ENCODE data around the gene TNS2.
"Not testable (repeated sequence)": the region's sequence is repeated elsewhere in the genome, so short reads cannot be mapped to it uniquely, and the experiment has no call there.

TNS2 gene

GRCh38 chr12:53049571-53050318 lies at the start of gene TNS2:
TNS2 (plus strand) TSS chr12:53050065; CDS start chr12:53050186, 121 bp downstream.
- Histone ChIP-seq H3K27me3 (replicated peaks; ENCODE audit: control insufficient read depth, insufficient read depth, low read length) (no peaks in the 10 kb centered on the region), H3K36me3 (ENCODE audit: control insufficient read depth, insufficient read depth, low read length, severe bottlenecking) (peaks cover 16% of the 10 kb centered on the region), H3K9me3 (ENCODE audit: control insufficient read depth, low read length) (no peaks in the 10 kb centered on the region), H3K4me1 (ENCODE audit: control insufficient read depth, insufficient read depth, low read length) (peaks cover 63% of the 10 kb centered on the region), H3K4me3 (ENCODE audit: low read length) (peak within 1 kb of the TSS; percentile 95), H3K9ac (ENCODE audit: low read length) (peak within 1 kb of the TSS; percentile 100)
- DNase-seq (ENCODE audit: low read depth), result peak; percentile 57

DNA sequence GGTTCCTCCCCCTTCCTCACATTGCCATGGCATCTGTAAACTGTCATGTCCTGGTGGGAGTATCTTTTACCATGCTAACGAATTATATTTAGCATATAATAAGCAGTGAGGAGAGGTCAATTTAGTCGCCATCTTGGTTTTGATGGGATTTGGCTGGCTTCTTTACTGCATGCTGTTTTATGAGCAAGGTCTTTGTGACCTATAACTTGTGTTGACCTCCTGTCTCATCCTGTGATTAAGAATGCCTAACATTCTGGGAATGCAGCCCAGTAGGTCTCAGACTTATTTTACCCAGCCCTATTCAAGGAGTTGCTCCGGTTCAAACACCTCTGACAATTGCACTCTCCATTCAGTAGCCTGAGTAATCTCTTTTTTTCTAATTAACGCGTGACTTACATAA lies 45.7 kb upstream of the TNS2 start:
- no peak for DNase-seq (ENCODE audit: low read depth)
- H3K36me3 ChIP-seq (ENCODE audit: control insufficient read depth, insufficient read depth, low read length, severe bottlenecking), result peaks cover 5% of the 10 kb centered on the region
- H3K27me3 ChIP-seq (replicated peaks; ENCODE audit: control insufficient read depth, insufficient read depth, low read length), result no peaks in the 10 kb centered on the region
- H3K9ac ChIP-seq (ENCODE audit: low read length), result peak overlapping the region; percentile 98
- no peaks in the 10 kb centered on the region for H3K9me3 ChIP-seq (ENCODE audit: control insufficient read depth, low read length)
- H3K4me1 ChIP-seq (ENCODE audit: control insufficient read depth, insufficient read depth, low read length), result peaks cover 37% of the 10 kb centered on the region
- H3K4me3 ChIP-seq (ENCODE audit: low read length), result peak overlapping the region; percentile 99

DNA sequence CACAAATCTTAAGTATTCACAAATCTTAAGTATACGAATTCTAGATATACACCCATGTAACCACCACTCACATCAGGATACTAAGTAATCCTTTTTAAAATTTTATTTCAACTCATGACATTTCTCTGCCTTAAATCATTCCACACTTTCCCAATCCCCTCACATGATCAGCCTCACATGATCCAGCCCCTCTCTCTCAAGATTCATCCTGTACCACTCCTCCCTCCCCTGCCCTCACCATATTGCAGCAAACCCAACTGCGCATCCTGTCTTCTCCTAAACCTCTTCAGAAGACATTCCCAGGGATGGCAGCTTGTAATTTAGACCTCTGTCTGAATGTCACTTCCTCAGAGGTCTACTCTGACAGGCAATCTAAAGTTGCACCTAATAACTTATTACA lies 45.3 kb upstream of the TNS2 start:
- peak; percentile 26 for DNase-seq (ENCODE audit: low read depth)
- peaks cover 41% of the 10 kb centered on the region for H3K4me1 ChIP-seq (ENCODE audit: control insufficient read depth, insufficient read depth, low read length)
- peak overlapping the region; percentile 98 for H3K9ac ChIP-seq (ENCODE audit: low read length)
- no peaks in the 10 kb centered on the region for H3K9me3 ChIP-seq (ENCODE audit: control insufficient read depth, low read length)
- H3K36me3 ChIP-seq (ENCODE audit: control insufficient read depth, insufficient read depth, low read length, severe bottlenecking), result peaks cover 9% of the 10 kb centered on the region
- peak overlapping the region; percentile 99 for H3K4me3 ChIP-seq (ENCODE audit: low read length)
- H3K27me3 ChIP-seq (replicated peaks; ENCODE audit: control insufficient read depth, insufficient read depth, low read length), result no peaks in the 10 kb centered on the region

- Histone ChIP-seq H3K9ac (ENCODE audit: low read length) (peak overlapping the region; percentile 98), H3K36me3 (ENCODE audit: control insufficient read depth, insufficient read depth, low read length, severe bottlenecking) (peaks cover 12% of the 10 kb centered on the region), H3K4me3 (ENCODE audit: low read length) (peak overlapping the region; percentile 99), H3K4me1 (ENCODE audit: control insufficient read depth, insufficient read depth, low read length) (peaks cover 48% of the 10 kb centered on the region), H3K9me3 (ENCODE audit: control insufficient read depth, low read length) (no peaks in the 10 kb centered on the region), H3K27me3 (replicated peaks; ENCODE audit: control insufficient read depth, insufficient read depth, low read length) (no peaks in the 10 kb centered on the region)
- peak; percentile 22 for DNase-seq (ENCODE audit: low read depth)
Observed at GRCh38 chr12:53005215-53005985, 44.5 kb upstream of the TNS2 start.

DNA sequence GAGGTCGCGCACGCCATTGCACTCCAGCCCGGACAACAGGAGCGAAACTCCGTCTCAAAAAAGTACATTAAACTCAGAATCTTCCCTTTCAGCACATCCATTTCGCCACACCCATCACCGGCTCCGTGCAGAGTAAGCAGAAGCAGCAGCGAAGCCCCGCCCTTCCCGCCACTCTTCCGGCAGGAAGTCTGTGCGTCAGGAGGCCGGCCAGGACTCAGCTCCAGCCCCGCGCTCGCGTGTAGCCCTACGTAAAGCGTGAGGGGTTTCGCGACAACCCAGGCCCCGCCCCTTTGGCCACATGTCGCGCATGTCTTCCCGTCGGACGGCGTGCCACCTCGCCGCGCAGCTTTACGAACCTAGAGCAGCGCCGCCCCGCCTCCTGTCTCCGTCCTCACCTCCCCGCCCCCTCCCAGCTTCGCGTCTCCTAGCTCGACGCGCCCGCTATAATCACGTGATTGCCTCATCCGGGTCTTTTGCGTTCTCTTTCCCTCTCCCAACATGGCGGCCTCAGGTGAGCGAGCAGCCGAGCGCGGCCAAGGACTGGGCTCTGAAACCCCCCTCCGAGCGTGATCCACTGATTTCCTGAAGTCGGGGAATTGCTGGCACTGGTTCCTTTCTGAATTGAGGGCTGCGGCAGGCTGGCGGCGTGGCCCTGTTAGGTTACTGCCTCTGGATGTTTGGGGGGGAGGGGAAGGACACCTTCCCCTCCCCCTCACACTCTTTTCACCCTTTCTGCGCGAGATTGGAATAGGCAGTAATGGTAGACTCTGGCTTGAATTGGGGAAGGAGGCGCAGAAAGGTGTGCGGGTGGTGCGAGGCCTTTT lies 43.7 kb upstream of the TNS2 start, which contains the start of gene EIF4B:
TSS of gene EIF4B (plus strand) at position 471 of the 824 bp plus-strand sequence. CDS start at position 499, 28 bp downstream.
- DNase-seq (ENCODE audit: low read depth), result peak; percentile 100
- Histone ChIP-seq H3K36me3 (ENCODE audit: control insufficient read depth, insufficient read depth, low read length, severe bottlenecking) (peaks cover 20% of the 10 kb centered on the region), H3K4me1 (ENCODE audit: control insufficient read depth, insufficient read depth, low read length) (peaks cover 51% of the 10 kb centered on the region), H3K9me3 (ENCODE audit: control insufficient read depth, low read length) (no peaks in the 10 kb centered on the region), H3K9ac (ENCODE audit: low read length) (peak within 1 kb of the TSS; percentile 99), H3K4me3 (ENCODE audit: low read length) (peak within 1 kb of the TSS; percentile 99), H3K27me3 (replicated peaks; ENCODE audit: control insufficient read depth, insufficient read depth, low read length) (no peaks in the 10 kb centered on the region)

- Histone ChIP-seq H3K4me1 (ENCODE audit: control insufficient read depth, insufficient read depth, low read length) (peaks cover 58% of the 10 kb centered on the region), H3K27me3 (replicated peaks; ENCODE audit: control insufficient read depth, insufficient read depth, low read length) (no peaks in the 10 kb centered on the region), H3K4me3 (ENCODE audit: low read length) (peak overlapping the region; percentile 99), H3K9ac (ENCODE audit: low read length) (peak overlapping the region; percentile 99), H3K9me3 (ENCODE audit: control insufficient read depth, low read length) (no peaks in the 10 kb centered on the region), H3K36me3 (ENCODE audit: control insufficient read depth, insufficient read depth, low read length, severe bottlenecking) (peaks cover 21% of the 10 kb centered on the region)
- peak; percentile 85 for DNase-seq (ENCODE audit: low read depth)
Observed at GRCh38 chr12:53006810-53007309, 43.0 kb upstream of the TNS2 start.

- H3K4me1 ChIP-seq (ENCODE audit: control insufficient read depth, insufficient read depth, low read length), result peaks cover 61% of the 10 kb centered on the region
Observed at GRCh38 chr12:53007343-53007742, 42.5 kb upstream of the TNS2 start.

GRCh38 chr12:53008760-53009159 lies 41.1 kb upstream of the TNS2 start:
- H3K36me3 ChIP-seq (ENCODE audit: control insufficient read depth, insufficient read depth, low read length, severe bottlenecking), result peaks cover 21% of the 10 kb centered on the region

More at GRCh38 chr12:53007343-53007742, 42.5 kb upstream of the TNS2 start:
- Histone ChIP-seq H3K9ac (ENCODE audit: low read length) (peak overlapping the region; percentile 99), H3K27me3 (replicated peaks; ENCODE audit: control insufficient read depth, insufficient read depth, low read length) (no peaks in the 10 kb centered on the region), H3K9me3 (ENCODE audit: control insufficient read depth, low read length) (no peaks in the 10 kb centered on the region), H3K4me3 (ENCODE audit: low read length) (peak overlapping the region; percentile 99), H3K36me3 (ENCODE audit: control insufficient read depth, insufficient read depth, low read length, severe bottlenecking) (peaks cover 21% of the 10 kb centered on the region)
- DNase-seq (ENCODE audit: low read depth), result no peak

GRCh38 chr12:53010955-53011354 lies 38.9 kb upstream of the TNS2 start:
- Histone ChIP-seq H3K4me3 (ENCODE audit: low read length) (no peak overlapping the region), H3K4me1 (ENCODE audit: control insufficient read depth, insufficient read depth, low read length) (peaks cover 49% of the 10 kb centered on the region), H3K9me3 (ENCODE audit: control insufficient read depth, low read length) (no peaks in the 10 kb centered on the region), H3K9ac (ENCODE audit: low read length) (no peak overlapping the region), H3K36me3 (ENCODE audit: control insufficient read depth, insufficient read depth, low read length, severe bottlenecking) (peaks cover 28% of the 10 kb centered on the region), H3K27me3 (replicated peaks; ENCODE audit: control insufficient read depth, insufficient read depth, low read length) (no peaks in the 10 kb centered on the region)
- no peak for DNase-seq (ENCODE audit: low read depth)

More at GRCh38 chr12:53008760-53009159, 41.1 kb upstream of the TNS2 start:
- not testable (repeated sequence) for H3K9me3 ChIP-seq (ENCODE audit: control insufficient read depth, low read length); DNase-seq (ENCODE audit: low read depth); H3K9ac ChIP-seq (ENCODE audit: low read length); H3K27me3 ChIP-seq (replicated peaks; ENCODE audit: control insufficient read depth, insufficient read depth, low read length)
- peak overlapping the region; percentile 99 for H3K4me3 ChIP-seq (ENCODE audit: low read length)
- peaks cover 67% of the 10 kb centered on the region for H3K4me1 ChIP-seq (ENCODE audit: control insufficient read depth, insufficient read depth, low read length)

DNA sequence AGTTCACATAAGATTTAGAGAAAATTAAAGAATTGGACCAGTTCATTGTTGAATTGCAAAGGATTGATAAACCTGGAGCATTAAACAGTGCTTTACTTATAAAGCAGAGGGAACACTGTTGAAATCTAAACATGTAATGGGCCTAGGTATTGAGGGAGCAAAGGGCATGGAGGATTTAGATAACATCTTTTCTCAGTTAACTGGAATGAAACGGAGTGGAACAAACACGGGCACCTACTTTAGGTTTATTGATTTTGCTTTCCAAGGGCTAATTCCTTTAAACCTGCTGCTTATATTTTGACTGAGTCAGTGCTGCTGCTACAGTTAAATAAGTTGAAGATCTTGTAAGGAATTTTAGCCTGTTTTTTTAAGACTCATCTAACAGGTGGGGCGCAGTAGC lies 38.0 kb upstream of the TNS2 start:
- no peak for DNase-seq (ENCODE audit: low read depth)
- Histone ChIP-seq H3K4me3 (ENCODE audit: low read length) (no peak overlapping the region), H3K9me3 (ENCODE audit: control insufficient read depth, low read length) (no peaks in the 10 kb centered on the region), H3K9ac (ENCODE audit: low read length) (no peak overlapping the region), H3K4me1 (ENCODE audit: control insufficient read depth, insufficient read depth, low read length) (peaks cover 49% of the 10 kb centered on the region), H3K27me3 (replicated peaks; ENCODE audit: control insufficient read depth, insufficient read depth, low read length) (no peaks in the 10 kb centered on the region), H3K36me3 (ENCODE audit: control insufficient read depth, insufficient read depth, low read length, severe bottlenecking) (peaks cover 37% of the 10 kb centered on the region)
